ENCODE measurements around the gene TRAF3IP1. TPM values are rescaled to one million over a fixed set of nuclear protein-coding genes. Genes with fewer than 3 reads are reported as not detected.

TRAF3IP1 gene
- total and polyA plus RNA-seq, 2 donors (not counting 1 experiment from before 2014, with no cell fraction given) = 1.4 to 15.5 TPM

GRCh38 chr2:238295144-238296112 lies 24.9 kb upstream of the TRAF3IP1 start:
- Histone ChIP-seq H2AFZ (ENCODE audit: insufficient read depth, low read depth, low read length, poor library complexity, severe bottlenecking) (no peak overlapping the region), H3K4me3 (ENCODE audit: control extremely low read depth in 1 of 5, extremely low read depth in 1 of 5, insufficient read depth in 1 of 5, low read depth in 2 of 5, low read length in 4 of 5) (no peak overlapping the region), H3K9me3 (ENCODE audit: control extremely low read depth in 1 of 3, control insufficient read depth in 2 of 3, insufficient read depth in 1 of 3, low read length in 2 of 3) (no peaks in the 10 kb centered on the region), H3K4me1 (ENCODE audit: control insufficient read depth in 2 of 2, insufficient read depth in 2 of 2, low read length in 2 of 2) (no peaks in the 10 kb centered on the region), H4K20me1 (ENCODE audit: control insufficient read depth, insufficient read depth, low read length, poor library complexity, severe bottlenecking) (no peaks in the 10 kb centered on the region), H3K36me3 (replicated peaks in 1 of 2; ENCODE audit: control extremely low read depth in 1 of 2, control insufficient read depth in 1 of 2, extremely low read depth in 1 of 2, insufficient read depth in 2 of 2, low read length in 1 of 2) (no peaks in the 10 kb centered on the region), H3K27ac (ENCODE audit: low read length in 2 of 2) (no peak overlapping the region), H3K79me2 (ENCODE audit: control insufficient read depth, insufficient read depth, low read length) (no peaks in the 10 kb centered on the region), H3K27me3 (replicated peaks in 1 of 4; ENCODE audit: control extremely low read depth in 1 of 4, control insufficient read depth in 3 of 4, insufficient read depth in 4 of 4, low read length in 3 of 4) (peaks cover 0 to 14% (median 0%) of the 10 kb centered on the region in 4 experiments), H3K9ac (ENCODE audit: low read length) (no peak overlapping the region), H3K4me2 (replicated peaks; ENCODE audit: low read depth, low read length, poor library complexity, severe bottlenecking) (no peak overlapping the region)
- no peak overlapping the region for H3K4me3 Mint-ChIP-seq
- peaks cover 9% of the 10 kb centered on the region for H3K27me3 Mint-ChIP-seq
- ATAC-seq (ENCODE audit: low read depth) (no peak), DNase-seq (no peak)
- ChIA-PET CTCF (no interaction called here), POLR2A (no interaction called here)
- intact Hi-C loops (cut with micrococcal nuclease) = no loop called here
- no peak overlapping the region for H3K27ac Mint-ChIP-seq
- TF ChIP-seq EZH2 (IDR thresholded peaks at IDR 0.05; ENCODE audit: borderline replicate concordance, insufficient read depth, low read depth, low read length, poor library complexity, severe bottlenecking) = no peak
- TF ChIP-seq CTCF (IDR thresholded peaks at IDR 0.05) = no peak
- WGBS (ENCODE audit: insufficient coverage) = 72% methylated on average over 12 of the region's 21 CpGs
- H3K9me3 Mint-ChIP-seq (ENCODE audit: insufficient read depth) = no peaks in the 10 kb centered on the region
- H3K4me1 Mint-ChIP-seq = peaks cover 1% of the 10 kb centered on the region

Data from B cell (primary cell).